Measurements from ENCODE around the gene CENPO. TPM values are rescaled to one million over a fixed set of nuclear protein-coding genes. Genes with fewer than 3 reads are reported as not detected.
A peak's percentile ranks its signal among the peaks of the same experiment; 100 is the strongest.

Gene CENPO
- total RNA-seq, 1 donor from 2014 or later, result 28.8 TPM

GRCh38 chr2:24749069-24749691, 44.0 kb upstream of the CENPO start:
- Mint-ChIP-seq H3K27ac (peak overlapping the region; percentile 35), H3K9me3 (ENCODE audit: low read depth) (no peaks in the 10 kb centered on the region), H3K27me3 (no peaks in the 10 kb centered on the region), H3K36me3 (ENCODE audit: insufficient read depth) (peaks cover 9% of the 10 kb centered on the region), H3K4me3 (ENCODE audit: low read depth) (no peak overlapping the region), H3K4me1 (ENCODE audit: low read depth) (no peaks in the 10 kb centered on the region)
- no peak for DNase-seq (ENCODE audit: low spot score, unreplicated experiment)
- TF ChIP-seq CTCF (IDR thresholded peaks at IDR 0.05; ENCODE audit: unreplicated experiment), result no peak

GRCh38 chr2:24754985-24755705, 38.1 kb upstream of the CENPO start:
- Mint-ChIP-seq H3K9me3 (ENCODE audit: low read depth) (no peaks in the 10 kb centered on the region), H3K36me3 (ENCODE audit: insufficient read depth) (peaks cover 9% of the 10 kb centered on the region), H3K27ac (peak overlapping the region; percentile 5), H3K4me1 (ENCODE audit: low read depth) (no peaks in the 10 kb centered on the region), H3K4me3 (ENCODE audit: low read depth) (no peak overlapping the region), H3K27me3 (no peaks in the 10 kb centered on the region)
- DNase-seq (ENCODE audit: low spot score, unreplicated experiment), result no peak
- TF ChIP-seq CTCF (IDR thresholded peaks at IDR 0.05; ENCODE audit: unreplicated experiment), result no peak

- H3K9me3 Mint-ChIP-seq (ENCODE audit: low read depth), result no peaks in the 10 kb centered on the region
- H3K4me3 Mint-ChIP-seq (ENCODE audit: low read depth), result no peak overlapping the region
- no peaks in the 10 kb centered on the region for H3K4me1 Mint-ChIP-seq (ENCODE audit: low read depth)
- H3K27ac Mint-ChIP-seq, result no peak overlapping the region
- TF ChIP-seq CTCF (IDR thresholded peaks at IDR 0.05; ENCODE audit: unreplicated experiment), result no peak
- no peaks in the 10 kb centered on the region for H3K27me3 Mint-ChIP-seq
- no peak for DNase-seq (ENCODE audit: low spot score, unreplicated experiment)
- H3K36me3 Mint-ChIP-seq (ENCODE audit: insufficient read depth), result peaks cover 10% of the 10 kb centered on the region
These were observed 36.4 kb upstream of the CENPO start for GRCh38 chr2:24756789-24757188.

- no peaks in the 10 kb centered on the region for H3K9me3 Mint-ChIP-seq (ENCODE audit: low read depth)
- no peak for TF ChIP-seq CTCF (IDR thresholded peaks at IDR 0.05; ENCODE audit: unreplicated experiment)
- peaks cover 23% of the 10 kb centered on the region for H3K36me3 Mint-ChIP-seq (ENCODE audit: insufficient read depth)
- peak overlapping the region; percentile 43 for H3K27ac Mint-ChIP-seq
- no peaks in the 10 kb centered on the region for H3K27me3 Mint-ChIP-seq
- H3K4me3 Mint-ChIP-seq (ENCODE audit: low read depth), result no peak overlapping the region
- peaks cover 3% of the 10 kb centered on the region for H3K4me1 Mint-ChIP-seq (ENCODE audit: low read depth)
- DNase-seq (ENCODE audit: low spot score, unreplicated experiment), result no peak
These were observed 31.4 kb upstream of the CENPO start for GRCh38 chr2:24761866-24762265.

GRCh38 chr2:24762518-24762917, 30.7 kb upstream of the CENPO start:
- Mint-ChIP-seq H3K4me1 (ENCODE audit: low read depth) (peaks cover 3% of the 10 kb centered on the region), H3K36me3 (ENCODE audit: insufficient read depth) (peaks cover 25% of the 10 kb centered on the region), H3K9me3 (ENCODE audit: low read depth) (no peaks in the 10 kb centered on the region), H3K27ac (peak overlapping the region; percentile 29), H3K4me3 (ENCODE audit: low read depth) (no peak overlapping the region), H3K27me3 (no peaks in the 10 kb centered on the region)
- DNase-seq (ENCODE audit: low spot score, unreplicated experiment), result no peak
- TF ChIP-seq CTCF (IDR thresholded peaks at IDR 0.05; ENCODE audit: unreplicated experiment), result no peak

Measured in progenitor cell of endocrine pancreas (in vitro differentiated cells).